DND-41 (cell line): ENCODE results near the gene GALNTL6.

Experiments used
- ATAC-seq: fragments of 200-7000 bp; cut with Tn5 transposase; 3 replicates; pipeline ENCODE4 v1.9.1; 2021; ENCODE audit warnings: low read depth; ENCODE audit not compliant: insufficient read depth
- DNase-seq: peaks from one replicate; pipeline ENCODE4 v3.0.0-alpha.2; 2020
- H2AFZ ChIP-seq: 2 replicates; pipeline ENCODE4 v1.6.0; 2012; ENCODE audit warnings: low read depth, low read length
- H3K27ac ChIP-seq: 2 replicates; pipeline ENCODE4 v1.5.1; 2012; ENCODE audit warnings: low read length, inconsistent platforms
- H3K27me3 ChIP-seq: fragments of 200-600 bp; sonication (generic); 2 replicates; pipeline ENCODE4 v1.6.0; 2012; ENCODE audit warnings: low read length, mild to moderate bottlenecking, inconsistent platforms; ENCODE audit not compliant: insufficient read depth, poor library complexity
- H3K36me3 ChIP-seq: 2 replicates; pipeline ENCODE4 v1.5.1; 2012; ENCODE audit warnings: low read length, inconsistent platforms; ENCODE audit not compliant: insufficient read depth
- H3K4me1 ChIP-seq: 2 replicates; pipeline ENCODE4 v1.5.1; 2012; ENCODE audit warnings: mild to moderate bottlenecking, low read length; ENCODE audit not compliant: insufficient read depth
- H3K4me2 ChIP-seq: 2 replicates; pipeline ENCODE4 v1.6.0; 2012; ENCODE audit warnings: mild to moderate bottlenecking, moderate library complexity, low read length, inconsistent platforms; ENCODE audit not compliant: insufficient read depth
- H3K4me3 ChIP-seq, 2 experiments: fragments of 200-600 bp in 1 of 2; shearing (Covaris generic) in 1 of 2; 2 replicates each; pipeline ENCODE4 v1.5.1; 2012 to 2016; ENCODE audit warnings: inconsistent platforms in 2 of 2, low read length in 2 of 2, mild to moderate bottlenecking in 2 of 2, low read depth in 1 of 2, moderate library complexity in 1 of 2
- H3K79me2 ChIP-seq: 2 replicates; pipeline ENCODE4 v1.6.0; 2012; ENCODE audit warnings: low read length, inconsistent platforms; ENCODE audit not compliant: insufficient read depth
- H3K9ac ChIP-seq: 2 replicates; pipeline ENCODE4 v1.6.0; 2012; ENCODE audit warnings: low read depth, mild to moderate bottlenecking, inconsistent platforms, low read length, moderate library complexity
- H3K9me3 ChIP-seq: 2 replicates; pipeline ENCODE4 v1.5.1; 2012; ENCODE audit warnings: low read length, moderate library complexity, mild to moderate bottlenecking, inconsistent platforms; ENCODE audit not compliant: insufficient read depth, severe bottlenecking
- H4K20me1 ChIP-seq: 2 replicates; pipeline ENCODE4 v1.6.0; 2012; ENCODE audit warnings: low read length; ENCODE audit not compliant: insufficient read depth
- EZH2 ChIP-seq: IDR thresholded peaks from 3 replicates; pipeline ENCODE4 v1.6.1; 2012; ENCODE audit warnings: borderline replicate concordance, low read depth, mild to moderate bottlenecking, moderate library complexity, low read length, inconsistent platforms; ENCODE audit not compliant: severe bottlenecking
- TF ChIP-seq, protein P1 (sequence below): IDR thresholded peaks from 2 replicates; pipeline ENCODE4 v1.5.1; 2012; ENCODE audit warnings: borderline replicate concordance, low read length, moderate library complexity, mild to moderate bottlenecking; ENCODE audit not compliant: poor library complexity, severe bottlenecking; ENCODE audit errors: extremely low read depth

GALNTL6 gene

DNA sequence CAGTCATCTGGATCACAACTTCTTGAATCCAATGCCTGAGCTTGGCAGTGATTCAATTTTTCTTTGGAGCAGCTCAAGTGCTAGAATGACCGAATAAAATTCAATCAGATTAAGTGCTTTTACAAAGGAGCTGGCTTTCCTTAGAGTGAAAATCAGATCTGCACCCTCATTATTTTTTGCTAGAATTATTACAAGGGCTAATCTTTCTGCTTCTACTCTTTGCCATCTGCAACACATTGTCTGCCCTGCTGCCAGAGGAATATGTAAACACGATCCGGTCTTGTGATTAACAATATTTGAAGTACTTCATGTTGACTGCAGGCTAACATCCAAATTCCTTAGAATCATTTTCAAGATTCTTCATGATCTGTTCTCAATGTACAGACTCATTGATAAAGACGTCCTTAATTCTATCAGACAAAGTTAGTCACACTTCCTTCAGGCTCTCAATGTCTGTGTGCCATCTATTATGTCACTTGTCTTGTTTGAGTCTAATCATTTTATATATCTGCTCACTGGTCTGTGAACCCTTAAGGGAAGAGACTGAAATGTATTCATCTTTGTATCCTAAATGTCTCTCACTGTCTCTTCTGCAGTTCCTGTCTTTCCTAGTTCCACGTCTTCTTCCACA is 531.2 kb downstream of the GALNTL6 start:
- no peak overlapping the region for H3K4me3 ChIP-seq
- H3K4me1 ChIP-seq: no peaks in the 10 kb centered on the region
- no peaks in the 10 kb centered on the region for H3K27me3 ChIP-seq
- no peak overlapping the region for H3K27ac ChIP-seq
- ATAC-seq (no peak), DNase-seq (no peak)
- no peak overlapping the region for H3K9ac ChIP-seq
- no peaks in the 10 kb centered on the region for H4K20me1 ChIP-seq
- no peaks in the 10 kb centered on the region for H3K79me2 ChIP-seq
- H3K36me3 ChIP-seq: no peaks in the 10 kb centered on the region
- no peak for TF ChIP-seq EZH2
- TF ChIP-seq, protein P1, sequence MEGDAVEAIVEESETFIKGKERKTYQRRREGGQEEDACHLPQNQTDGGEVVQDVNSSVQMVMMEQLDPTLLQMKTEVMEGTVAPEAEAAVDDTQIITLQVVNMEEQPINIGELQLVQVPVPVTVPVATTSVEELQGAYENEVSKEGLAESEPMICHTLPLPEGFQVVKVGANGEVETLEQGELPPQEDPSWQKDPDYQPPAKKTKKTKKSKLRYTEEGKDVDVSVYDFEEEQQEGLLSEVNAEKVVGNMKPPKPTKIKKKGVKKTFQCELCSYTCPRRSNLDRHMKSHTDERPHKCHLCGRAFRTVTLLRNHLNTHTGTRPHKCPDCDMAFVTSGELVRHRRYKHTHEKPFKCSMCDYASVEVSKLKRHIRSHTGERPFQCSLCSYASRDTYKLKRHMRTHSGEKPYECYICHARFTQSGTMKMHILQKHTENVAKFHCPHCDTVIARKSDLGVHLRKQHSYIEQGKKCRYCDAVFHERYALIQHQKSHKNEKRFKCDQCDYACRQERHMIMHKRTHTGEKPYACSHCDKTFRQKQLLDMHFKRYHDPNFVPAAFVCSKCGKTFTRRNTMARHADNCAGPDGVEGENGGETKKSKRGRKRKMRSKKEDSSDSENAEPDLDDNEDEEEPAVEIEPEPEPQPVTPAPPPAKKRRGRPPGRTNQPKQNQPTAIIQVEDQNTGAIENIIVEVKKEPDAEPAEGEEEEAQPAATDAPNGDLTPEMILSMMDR: no peak
- no peak overlapping the region for H2AFZ ChIP-seq
- no peak overlapping the region for H3K4me2 ChIP-seq
- no peaks in the 10 kb centered on the region for H3K9me3 ChIP-seq

DNA sequence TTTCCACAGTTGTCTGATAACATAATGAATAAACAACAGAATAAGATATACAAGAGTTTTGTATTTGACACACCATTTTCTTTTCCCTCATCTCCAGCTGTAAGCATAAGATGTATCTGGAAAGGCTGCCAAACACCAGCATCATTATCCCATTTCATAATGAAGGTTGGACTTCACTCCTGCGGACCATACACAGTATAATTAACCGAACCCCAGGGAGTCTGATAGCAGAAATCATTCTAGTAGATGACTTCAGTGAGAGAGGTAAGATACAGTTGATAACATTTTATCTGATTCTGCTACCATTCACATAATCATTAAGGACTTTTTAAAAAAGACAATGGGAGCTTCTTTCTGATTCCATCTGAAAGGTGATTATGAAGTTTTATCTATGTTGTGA is 535.2 kb downstream of the GALNTL6 start:
- TF ChIP-seq EZH2: no peak
- TF ChIP-seq, protein P1: no peak
- Histone ChIP-seq H3K27me3 (no peaks in the 10 kb centered on the region), H3K4me1 (no peaks in the 10 kb centered on the region), H3K9ac (no peak overlapping the region), H3K9me3 (no peaks in the 10 kb centered on the region), H3K27ac (no peak overlapping the region), H3K36me3 (no peaks in the 10 kb centered on the region), H3K4me3 (no peak overlapping the region), H2AFZ (no peak overlapping the region), H3K79me2 (no peaks in the 10 kb centered on the region), H3K4me2 (no peak overlapping the region), H4K20me1 (no peaks in the 10 kb centered on the region)
- ATAC-seq (no peak), DNase-seq (no peak)

DNA sequence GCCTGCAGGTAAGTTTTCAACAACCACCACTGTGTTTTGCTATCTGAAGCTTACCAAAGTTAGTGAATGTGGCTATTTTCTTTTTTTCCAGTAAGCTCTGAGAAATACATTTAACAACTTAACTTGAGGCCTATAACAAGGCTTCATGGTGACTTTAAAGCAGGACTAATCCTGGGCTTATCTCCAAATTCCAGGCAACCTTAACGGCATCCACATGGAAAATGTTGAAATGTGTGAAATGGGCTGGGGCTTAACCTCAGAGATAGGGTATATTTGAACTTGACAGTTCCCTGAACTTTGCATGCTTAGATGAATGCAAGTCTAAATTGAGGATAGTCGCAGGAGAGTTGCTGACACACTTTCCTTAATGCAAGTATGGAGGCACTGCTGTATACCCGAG is 539.2 kb downstream of the GALNTL6 start:
- no peak overlapping the region for H3K27ac ChIP-seq
- no peak overlapping the region for H3K4me2 ChIP-seq
- H3K27me3 ChIP-seq: no peaks in the 10 kb centered on the region
- TF ChIP-seq, protein P1: no peak
- TF ChIP-seq EZH2: no peak
- H4K20me1 ChIP-seq: no peaks in the 10 kb centered on the region
- H3K9me3 ChIP-seq: no peaks in the 10 kb centered on the region
- H2AFZ ChIP-seq: no peak overlapping the region
- no peak for DNase-seq
- no peak for ATAC-seq
- H3K79me2 ChIP-seq: no peaks in the 10 kb centered on the region
- H3K9ac ChIP-seq: no peak overlapping the region
- no peaks in the 10 kb centered on the region for H3K4me1 ChIP-seq
- H3K36me3 ChIP-seq: no peaks in the 10 kb centered on the region
- no peak overlapping the region for H3K4me3 ChIP-seq

DNA sequence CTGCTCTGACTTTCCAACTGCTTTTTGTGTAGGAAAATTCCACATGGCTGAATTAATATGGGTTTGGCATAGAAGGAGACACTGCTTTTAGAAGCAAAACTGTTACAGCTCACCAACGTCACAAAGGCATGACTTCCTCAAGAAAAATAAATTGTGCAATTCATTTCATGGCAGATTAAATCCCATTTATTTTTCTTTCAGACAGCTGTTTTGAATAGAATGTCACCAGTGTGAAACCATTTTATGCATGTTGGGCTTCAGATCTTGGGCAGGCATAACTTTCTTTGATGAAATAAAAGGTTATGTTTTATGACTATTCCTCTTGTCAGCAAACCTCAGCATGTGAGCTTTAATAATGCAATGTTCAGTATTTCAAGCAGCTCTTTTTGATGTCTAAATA is 542.8 kb downstream of the GALNTL6 start:
- no peak for DNase-seq
- Histone ChIP-seq H3K4me1 (no peaks in the 10 kb centered on the region), H2AFZ (no peak overlapping the region), H3K36me3 (no peaks in the 10 kb centered on the region), H4K20me1 (no peaks in the 10 kb centered on the region), H3K9ac (no peak overlapping the region), H3K4me3 (no peak overlapping the region), H3K27ac (no peak overlapping the region), H3K79me2 (no peaks in the 10 kb centered on the region), H3K9me3 (no peaks in the 10 kb centered on the region), H3K4me2 (no peak overlapping the region), H3K27me3 (no peaks in the 10 kb centered on the region)
- no peak for ATAC-seq
- TF ChIP-seq, protein P1: no peak
- TF ChIP-seq EZH2: no peak
